WTC11 (cell line): ENCODE measurements around the gene CYP2A6.
"Not testable (repeated sequence)": the region's sequence is repeated elsewhere in the genome, so short reads cannot be mapped to it uniquely, and the experiment has no call there.

Source experiments
- ATF2 ChIP-seq: sonication (generic); formaldehyde crosslinking; IDR thresholded peaks from 2 replicates; pipeline ENCODE4 v1.8.1; 2022; ENCODE audit warnings: low read depth, missing genetic modification reagents, borderline replicate concordance
- CTCF ChIP-seq: fragments of 200-600 bp; IDR thresholded peaks from 2 replicates; pipeline ENCODE4 v1.8.0; 2022; ENCODE audit warnings: antibody characterized with exemption
- USF1 ChIP-seq: sonication (generic); formaldehyde crosslinking; IDR thresholded peaks from 2 replicates; pipeline ENCODE4 v1.8.0; 2022; ENCODE audit warnings: mild to moderate bottlenecking, missing genetic modification reagents

GRCh38 chr19:40874874-40875273 lies 24.6 kb upstream of the CYP2A6 start:
- TF ChIP-seq ATF2 (CRISPR knock-in tag); USF1 (CRISPR knock-in tag); CTCF: not testable (repeated sequence)
